SK-MEL-5 (cell line): ENCODE data around the gene ITPRIP. TPM values are rescaled to one million over a fixed set of nuclear protein-coding genes. Genes with fewer than 3 reads are reported as not detected.

Experiments used
- DNase-seq: peaks from one replicate; pipeline ENCODE4 v3.0.0-alpha.2; 2016; ENCODE audit warnings: low read depth, low spot score
- in situ Hi-C: cut with HindIII; loops from 2 replicates; pipeline ENCODE4 v1.10.0; 2016; ENCODE audit warnings: low sequenced_read_pairs, high pct_unique_total_duplicates, low pct_unique_long_range_greater_than_20kb
- small RNA-seq, 2 experiments: library from RNA; depleted of rRNA; stranded (forward); fragments of <200 nt; gene quantifications; one replicate each; pipeline ENCODE3, GENCODE V24; 2014
- total RNA-seq: library from RNA; depleted of rRNA; stranded (reverse); fragments of >200 nt; shearing (Covaris generic); gene quantifications from 2 replicates; pipeline ENCODE4 v1.2.3, GENCODE V29; 2014; rRNA removed

Gene ITPRIP
- total RNA-seq, 1 experiment from 2014 or later: 10.3 TPM

DNA sequence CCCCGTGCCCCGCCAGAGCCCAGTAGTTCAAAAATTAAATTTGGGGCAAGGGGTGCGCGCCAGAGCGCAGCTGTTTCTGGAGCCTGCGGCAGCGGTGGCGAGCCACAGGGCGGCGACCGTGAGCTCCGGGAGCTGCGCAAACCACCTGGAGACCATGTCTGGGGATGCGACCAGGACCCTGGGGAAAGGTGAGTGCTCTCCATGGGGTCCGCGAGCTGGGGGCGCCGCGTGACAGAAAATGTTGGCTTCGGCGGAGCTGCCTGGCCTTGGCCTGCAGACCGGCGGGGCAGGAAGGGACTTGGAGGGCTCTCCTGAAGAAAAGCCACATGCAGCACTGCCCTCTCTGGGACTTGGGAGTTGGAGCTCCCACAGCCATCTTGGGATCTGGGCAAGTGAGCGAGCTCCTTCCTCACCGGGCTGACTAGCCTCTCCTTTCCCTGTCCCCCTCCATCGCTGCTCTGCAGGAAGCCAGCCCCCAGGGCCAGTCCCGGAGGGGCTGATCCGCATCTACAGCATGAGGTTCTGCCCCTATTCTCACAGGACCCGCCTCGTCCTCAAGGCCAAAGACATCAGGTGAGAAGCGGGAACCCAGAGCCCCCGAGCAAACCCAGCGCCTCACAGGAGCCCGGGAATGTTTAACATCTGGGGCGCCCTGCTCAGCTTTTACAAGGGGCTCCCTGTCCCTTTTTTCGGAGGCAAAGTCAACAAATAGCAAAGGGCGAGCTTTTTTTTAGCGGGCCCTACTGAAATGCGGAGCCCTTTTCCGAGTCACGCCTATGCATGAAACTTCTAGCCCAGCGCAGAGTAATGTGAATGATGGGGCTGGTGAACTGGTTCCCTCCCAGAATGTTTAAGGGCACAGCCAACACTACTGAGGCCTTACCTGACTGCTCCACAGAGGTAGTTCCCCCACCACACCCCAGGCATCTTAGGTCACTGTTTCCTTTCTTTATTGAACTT is 63.2 kb downstream of the ITPRIP start:
- in situ Hi-C loops: no loop called here
- peak; percentile 41 for DNase-seq

DNA sequence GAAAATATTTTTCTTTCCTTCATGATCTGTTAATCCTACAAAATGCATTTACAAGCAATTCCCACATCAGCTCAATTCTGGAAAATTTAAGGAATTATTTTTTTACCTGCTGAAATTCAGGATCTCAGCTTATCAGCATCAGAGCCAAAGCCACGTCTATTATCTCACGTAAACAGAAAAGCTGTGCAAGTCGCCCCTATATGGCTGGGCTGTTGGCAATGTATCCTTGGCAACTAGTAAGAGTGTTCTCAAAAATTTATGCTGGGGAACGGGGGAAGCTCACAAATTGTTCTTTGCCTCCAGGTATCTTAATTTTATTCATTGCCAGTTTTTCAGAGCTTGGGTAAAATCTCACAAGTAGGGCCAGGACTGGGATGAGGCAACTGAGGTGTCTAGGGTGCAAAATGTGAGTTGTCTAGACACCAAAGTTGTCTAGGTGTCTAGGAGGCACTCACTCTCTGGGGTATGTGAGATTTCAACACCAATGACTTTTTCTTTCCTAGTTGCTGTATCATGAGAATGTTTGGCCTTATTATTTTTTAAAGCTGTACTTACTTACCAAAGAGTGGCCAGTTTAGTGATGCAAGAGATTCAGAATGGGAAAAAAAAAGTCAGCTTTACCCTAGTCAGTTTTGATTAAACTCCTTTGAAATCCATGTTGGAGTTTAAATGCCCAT is 64.2 kb downstream of the ITPRIP start:
- no peak for DNase-seq
- in situ Hi-C loops: no loop called here

DNA sequence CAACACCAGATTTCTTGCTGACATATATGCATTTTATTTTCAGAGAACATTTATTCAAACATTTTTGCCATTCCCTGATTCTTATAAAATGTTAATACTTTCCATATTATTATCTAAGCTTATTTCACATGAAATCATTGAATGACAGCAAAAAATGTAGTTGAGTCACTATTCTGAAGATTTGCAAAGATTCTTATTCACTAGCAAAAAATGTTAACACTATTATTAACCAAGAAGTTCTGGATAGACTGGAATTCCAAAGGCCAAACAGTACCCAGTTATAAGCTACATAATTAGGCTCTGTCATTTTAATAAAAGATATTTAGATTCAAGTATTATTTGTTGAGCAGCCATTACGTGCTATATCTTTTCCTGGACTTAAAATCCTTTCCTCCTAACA is 65.0 kb downstream of the ITPRIP start:
- no peak for DNase-seq
- in situ Hi-C loops: no loop called here

DNA sequence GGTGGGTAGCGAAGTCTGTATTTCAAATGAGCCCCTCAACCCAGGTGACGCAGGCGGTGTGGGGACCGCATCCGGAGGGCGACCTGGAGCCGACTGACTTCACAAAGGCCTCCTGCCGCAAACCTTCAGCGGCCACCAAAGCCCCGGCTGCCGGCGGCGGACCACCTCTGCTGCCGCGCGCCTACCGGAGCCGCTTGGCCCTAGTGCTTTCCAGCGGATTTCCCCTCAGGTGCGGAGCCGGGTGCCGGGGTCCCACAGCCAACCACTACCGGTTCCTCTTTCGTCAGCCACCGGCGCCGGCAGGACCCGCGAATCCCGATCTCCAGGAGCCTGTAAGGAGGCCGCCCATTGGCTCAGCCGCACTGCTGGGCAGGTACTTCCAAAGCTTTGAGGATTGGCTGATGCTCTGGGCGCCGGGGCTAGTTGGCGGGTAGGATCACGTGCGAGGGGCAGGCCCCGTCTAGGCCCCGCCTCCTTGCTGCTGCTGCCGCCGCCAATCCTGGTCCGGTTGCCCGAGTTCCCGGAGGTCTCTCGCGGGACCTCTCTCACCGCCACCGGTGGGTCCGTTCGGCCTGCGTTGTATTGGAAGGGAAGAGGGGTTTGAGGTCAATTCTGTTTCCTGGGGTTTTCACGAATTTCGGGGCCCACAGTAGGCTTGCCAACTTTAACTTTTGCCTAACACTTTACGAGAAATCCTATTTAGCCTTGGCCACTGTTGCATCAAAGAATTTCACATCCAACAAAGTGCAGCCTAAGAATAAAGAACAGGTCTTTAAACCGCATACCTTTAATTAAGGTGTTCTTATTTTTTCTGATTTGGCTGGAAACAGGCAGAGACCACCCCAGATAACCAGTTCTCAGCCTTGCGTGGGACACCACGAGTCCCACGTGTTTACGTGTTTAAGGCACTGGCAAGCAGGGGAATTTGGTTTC is 69.3 kb downstream of the ITPRIP start, which contains the start of gene GSTO2:
GSTO2 (plus strand) TSS at position 472 of the 933 bp plus-strand sequence. CDS start 5,732 bp downstream, outside the sequence.
- in situ Hi-C loops: no loop called here
- no peak for DNase-seq

DNA sequence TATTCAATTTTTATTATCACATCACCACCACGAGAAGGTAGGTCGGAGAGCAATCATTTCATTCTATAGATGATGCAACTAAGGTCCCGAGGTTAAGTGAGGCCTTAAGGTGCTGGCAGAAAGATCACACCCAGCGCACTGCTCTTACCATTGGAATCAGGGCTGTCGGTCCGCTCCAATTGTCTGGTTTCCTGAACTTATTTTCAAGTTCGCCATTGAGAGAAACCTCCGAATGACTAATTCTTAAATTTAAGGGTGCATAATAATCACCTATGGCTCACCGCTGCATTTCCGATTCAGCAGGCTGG is 69.9 kb downstream of the ITPRIP start:
- in situ Hi-C loops: no loop called here
- DNase-seq: no peak

DNA sequence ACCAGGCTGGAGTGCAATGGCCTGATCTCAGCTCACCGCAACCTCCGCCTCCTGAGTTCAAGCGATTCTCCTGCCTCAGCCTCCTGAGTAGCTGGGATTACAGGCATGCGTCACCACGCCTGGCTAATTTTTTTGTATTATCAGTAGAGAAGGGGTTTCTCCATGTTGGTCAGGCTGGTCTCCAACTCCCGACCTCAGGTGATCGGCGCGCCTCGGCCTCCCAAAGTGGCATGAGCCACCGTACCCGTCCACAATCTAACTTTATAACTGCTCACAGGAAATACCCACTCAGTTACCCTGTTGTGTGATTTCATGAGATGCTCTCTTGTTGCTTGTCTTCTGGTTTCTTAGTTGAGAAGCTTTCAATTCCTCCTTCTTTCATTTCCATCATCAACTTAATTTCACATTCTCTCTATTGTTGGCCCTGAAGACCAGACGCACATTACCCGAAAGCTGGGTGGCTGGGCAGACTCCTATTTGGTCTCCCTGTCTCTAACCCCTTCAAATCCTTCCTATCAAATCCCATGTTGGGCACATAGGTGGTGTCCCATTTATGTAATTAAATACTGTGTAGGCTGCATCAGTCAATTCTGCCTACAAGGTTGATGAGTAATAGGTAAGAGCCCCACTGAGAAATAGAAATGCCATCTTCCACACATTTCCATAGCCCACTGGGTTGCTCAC is 70.4 kb downstream of the ITPRIP start:
- DNase-seq: no peak
- in situ Hi-C loops: no loop called here

DNA sequence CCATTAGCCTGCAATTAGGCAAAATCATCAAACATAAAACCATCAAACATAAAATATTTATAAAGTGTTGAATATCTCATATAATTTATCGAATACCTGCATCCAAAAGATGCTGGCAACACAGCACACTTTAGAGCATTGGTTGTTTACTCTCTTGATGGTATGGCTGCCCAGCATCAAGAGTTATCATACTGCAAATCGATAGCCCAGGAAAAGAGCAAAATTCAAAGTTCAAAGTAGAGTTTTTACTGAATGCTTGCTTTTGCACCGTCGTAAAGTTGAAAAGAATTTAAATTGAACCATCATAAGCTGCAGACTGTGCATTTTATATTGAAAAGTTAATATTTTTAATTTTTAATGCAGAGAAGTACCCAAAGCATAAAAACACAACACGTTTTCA is 73.5 kb downstream of the ITPRIP start:
- in situ Hi-C loops: no loop called here
- DNase-seq: no peak

DNA sequence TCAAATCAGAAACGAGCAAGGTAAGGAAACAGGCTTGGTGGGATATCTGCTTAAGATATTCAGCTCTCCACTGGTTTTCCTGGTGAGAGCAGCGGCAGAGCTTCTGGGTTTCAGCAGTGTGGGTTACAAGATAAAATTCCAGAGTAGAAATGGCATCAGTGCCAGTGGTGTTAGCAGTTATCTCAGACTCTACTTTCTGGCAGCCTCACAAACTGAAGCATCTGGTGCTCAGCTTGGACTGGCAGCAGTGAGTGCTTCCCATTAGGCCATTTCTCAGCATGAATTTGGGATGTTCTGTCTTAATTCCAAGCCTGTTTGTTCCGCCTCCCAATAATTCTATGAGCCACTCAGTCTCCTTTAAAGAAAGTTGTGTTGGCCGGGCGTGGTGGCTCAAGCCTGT is 76.2 kb downstream of the ITPRIP start:
- DNase-seq: no peak
- in situ Hi-C loops: no loop called here

DNA sequence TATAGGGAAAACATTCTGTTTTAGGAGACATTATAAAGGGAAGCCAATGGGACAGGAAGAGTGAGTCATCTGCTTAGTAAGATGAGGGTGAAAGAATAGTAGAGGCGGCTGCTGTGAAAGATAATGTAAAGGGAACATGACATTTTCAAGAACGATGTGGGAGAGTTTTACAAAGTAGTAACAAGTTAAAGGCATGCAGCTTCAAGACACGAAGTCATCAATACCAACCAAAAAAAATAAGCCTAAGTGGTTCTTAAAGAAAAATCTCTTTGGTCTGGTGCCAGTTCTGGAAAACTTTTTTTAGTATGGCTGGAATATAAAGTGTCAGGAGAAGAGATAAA is 77.5 kb downstream of the ITPRIP start:
- in situ Hi-C loops: no loop called here
- DNase-seq: no peak

DNA sequence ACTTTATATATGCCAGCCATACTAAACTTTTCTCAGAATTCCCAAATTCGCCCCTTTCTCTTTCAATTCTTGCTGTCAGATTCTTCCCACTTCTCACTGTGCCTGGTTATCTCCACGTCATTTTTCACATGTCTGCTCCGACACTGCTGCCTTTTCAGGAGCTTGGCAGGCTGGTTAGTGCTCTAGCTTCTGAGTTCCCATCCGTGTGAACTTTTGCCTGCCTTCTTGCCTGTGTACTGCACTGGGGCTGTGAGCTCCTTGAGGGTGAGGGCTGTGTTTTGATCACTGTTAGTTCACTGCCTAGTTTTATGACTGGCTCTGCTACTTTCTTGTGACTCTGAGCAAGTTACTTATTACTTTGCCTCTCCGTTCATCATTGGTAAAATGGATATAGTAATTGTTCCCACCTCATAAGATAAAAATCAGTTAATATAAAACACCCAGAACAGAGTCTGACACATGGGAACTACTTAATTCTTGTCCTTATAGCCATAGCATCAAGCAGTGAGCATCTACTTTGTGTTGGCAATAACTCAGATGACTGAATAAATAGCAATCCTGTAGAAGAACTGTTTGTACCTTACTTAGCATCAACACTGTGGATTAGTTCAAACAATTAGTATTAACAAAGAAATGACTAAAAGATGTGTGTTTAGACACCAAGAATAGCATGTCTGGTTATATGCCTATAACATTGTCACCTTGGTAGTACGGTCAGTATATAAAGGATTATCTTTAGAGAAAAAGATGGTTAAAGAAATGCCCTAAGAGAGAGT is 78.1 kb downstream of the ITPRIP start:
- in situ Hi-C loops: no loop called here
- no peak for DNase-seq

Small RNA genes lying within 50 kb of the gene (small RNA-seq; reads per million reads assigned to genes)
- 0 to 0.02 reads per million in 2 experiments for gene MIR4482

Other genes with a start within 250 kb of the ITPRIP start
- gene SFR1, start 216.3 kb downstream of the ITPRIP start, total RNA-seq: 7.2 and 8.6 TPM in 2 replicates
- gene CFAP43, start 106.1 kb downstream of the ITPRIP start, total RNA-seq: 1.3 and 1.6 TPM in 2 replicates
- 460 and 588 TPM in 2 replicates for gene GSTO1, start 83.6 kb downstream of the ITPRIP start, total RNA-seq
- 0.90 and 1.2 TPM in 2 replicates for gene GSTO2, start 69.3 kb downstream of the ITPRIP start, total RNA-seq
- 0.21 and 0.35 TPM in 2 replicates for gene CFAP58, start 15.4 kb upstream of the ITPRIP start, total RNA-seq